ENCODE data around the gene SWT1.
"Not testable (repeated sequence)": the region's sequence is repeated elsewhere in the genome, so short reads cannot be mapped to it uniquely, and the experiment has no call there.

The SWT1 gene

GRCh38 chr1:185255595-185255994 is 98.6 kb downstream of the SWT1 start:
- not testable (repeated sequence) for FAIRE-seq

DNA sequence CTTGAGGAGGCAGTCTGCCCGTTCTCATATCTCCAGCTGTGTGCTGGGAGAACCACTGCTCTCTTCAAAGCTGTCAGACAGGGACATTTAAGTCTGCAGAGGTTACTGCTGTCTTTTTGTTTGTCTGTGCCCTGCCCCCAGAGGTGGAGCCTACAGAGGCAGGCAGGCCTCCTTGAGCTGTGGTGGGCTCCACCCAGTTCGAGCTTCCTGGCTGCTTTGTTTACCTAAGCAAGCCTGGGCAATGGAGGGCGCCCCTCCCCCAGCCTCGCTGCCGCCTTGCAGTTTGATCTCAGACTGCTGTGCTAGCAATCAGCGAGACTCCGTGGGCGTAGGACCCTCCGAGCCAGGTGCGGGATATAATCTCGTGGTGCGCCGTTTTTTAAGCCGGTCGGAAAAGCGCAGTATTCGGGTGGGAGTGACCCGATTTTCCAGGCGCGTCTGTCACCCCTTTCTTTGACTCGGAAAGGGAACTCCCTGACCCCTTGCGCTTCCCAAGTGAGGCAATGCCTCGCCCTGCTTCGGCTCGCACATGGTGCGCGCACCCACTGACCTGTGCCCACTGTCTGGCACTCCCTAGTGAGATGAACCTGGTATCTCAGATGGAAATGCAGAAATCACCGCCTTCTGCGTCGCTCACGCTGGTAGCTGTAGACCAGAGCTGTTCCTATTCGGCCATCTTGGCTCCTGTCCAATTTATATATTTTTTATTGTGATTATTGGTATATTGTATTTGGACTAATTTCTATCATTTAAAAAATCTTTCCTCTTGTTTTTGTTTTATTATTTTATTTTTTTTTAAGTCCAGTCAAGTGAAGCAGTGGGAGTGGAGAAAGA is 100.4 kb downstream of the SWT1 start:
- FAIRE-seq = not testable (repeated sequence)

DNA sequence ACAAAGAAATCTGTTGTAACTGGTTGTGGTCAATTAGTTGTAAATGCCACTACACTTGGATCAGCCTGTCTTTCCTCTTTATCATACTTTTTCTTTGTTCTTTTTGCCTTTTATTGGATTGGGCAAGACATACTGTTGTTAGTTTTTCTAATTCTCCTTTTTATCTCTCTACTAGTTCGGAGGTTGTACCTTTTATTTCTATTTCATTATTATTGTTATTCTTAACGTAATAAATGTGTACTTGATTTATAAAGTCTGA is 100.9 kb downstream of the SWT1 start:
- FAIRE-seq = no peak

DNA sequence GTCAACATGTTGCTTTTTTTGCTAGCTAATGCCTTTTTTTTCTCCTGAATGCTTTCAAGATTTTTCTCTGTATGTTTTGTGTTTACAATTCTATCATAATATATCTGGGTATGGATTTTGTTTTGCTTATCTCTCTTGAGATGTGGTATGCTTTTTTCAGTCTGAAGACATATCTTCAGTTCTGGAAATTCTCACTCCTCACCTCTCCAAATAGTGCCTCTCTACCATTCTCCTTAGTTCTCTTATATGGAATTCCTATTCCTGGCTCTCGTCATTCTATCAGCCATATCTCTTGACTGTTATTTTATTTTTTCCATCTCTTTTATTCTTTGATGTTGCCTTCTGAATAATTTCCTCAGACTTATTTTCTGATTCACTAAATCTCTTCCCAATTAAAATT is 101.7 kb downstream of the SWT1 start:
- peak; percentile 55 for FAIRE-seq

GRCh38 chr1:185260611-185261010 is 103.6 kb downstream of the SWT1 start:
- peak; percentile 60 for FAIRE-seq

- FAIRE-seq = no peak
Observed at GRCh38 chr1:185262151-185262550, 105.2 kb downstream of the SWT1 start.

DNA sequence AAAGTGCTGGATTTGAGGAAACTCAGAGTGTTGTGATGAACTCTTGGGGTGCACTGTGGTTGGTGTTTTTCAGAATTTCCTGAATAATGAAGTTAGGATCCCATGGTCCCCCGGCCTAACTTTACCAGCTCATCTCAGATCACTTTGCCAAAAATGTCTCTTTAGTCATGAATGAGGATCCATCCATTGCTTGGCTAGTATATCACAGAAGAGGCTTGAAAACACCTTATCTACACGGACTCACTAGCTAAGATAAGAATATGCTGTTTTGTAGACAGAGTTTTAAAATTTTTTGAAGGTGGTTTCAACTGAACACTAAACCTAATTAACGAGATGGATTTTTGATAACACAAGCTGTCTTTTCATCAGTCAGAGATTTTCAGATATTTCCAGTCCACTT is 106.3 kb downstream of the SWT1 start:
- FAIRE-seq = no peak

- FAIRE-seq = no peak
Observed at GRCh38 chr1:185263780-185264179, 106.8 kb downstream of the SWT1 start.

GRCh38 chr1:185265314-185265713 is 108.3 kb downstream of the SWT1 start:
- FAIRE-seq = no peak

GRCh38 chr1:185267301-185267700 is 110.3 kb downstream of the SWT1 start:
- no peak for FAIRE-seq

GRCh38 chr1:185267701-185268100 is 110.7 kb downstream of the SWT1 start:
- FAIRE-seq = no peak

GRCh38 chr1:185268352-185268751 is 111.4 kb downstream of the SWT1 start:
- no peak for FAIRE-seq

DNA sequence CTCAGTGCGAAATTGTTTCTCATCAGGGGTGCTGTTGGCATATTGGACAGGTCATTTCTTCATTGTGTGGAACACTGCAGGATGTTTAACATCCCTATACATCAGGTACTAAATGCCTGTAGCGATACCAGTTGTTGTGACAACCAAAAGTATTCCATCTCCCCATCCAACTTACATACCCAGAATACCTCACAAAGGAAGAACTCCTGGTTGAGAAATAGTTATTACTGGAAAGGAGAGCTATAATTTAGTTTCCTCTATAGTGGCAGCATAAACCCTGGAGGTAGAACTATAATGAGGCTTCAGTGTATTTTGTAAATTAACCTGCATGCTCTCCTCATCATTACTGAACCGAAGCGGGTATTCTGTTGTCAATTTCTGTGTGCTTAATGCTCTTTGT is 115.0 kb downstream of the SWT1 start:
- FAIRE-seq = no peak

DNA sequence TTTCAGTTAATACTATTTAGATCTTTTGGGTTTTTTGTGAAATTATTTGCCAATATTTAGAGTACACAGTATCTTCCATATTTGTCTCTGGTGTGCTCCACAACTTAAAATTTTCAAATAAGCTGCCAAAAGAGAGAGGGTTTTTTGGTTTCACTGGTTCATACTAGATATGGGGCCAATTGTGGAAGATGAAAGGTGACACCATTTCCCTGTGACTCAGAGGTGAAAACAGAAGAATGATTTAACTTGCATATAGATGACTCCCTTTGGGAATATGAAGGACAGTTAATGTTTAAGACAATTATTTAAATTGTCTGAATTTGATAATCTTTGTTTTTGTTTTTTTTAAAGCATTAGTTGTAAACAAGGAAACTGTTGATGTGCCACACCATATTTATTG is 122.6 kb downstream of the SWT1 start:
- FAIRE-seq = no peak

DNA sequence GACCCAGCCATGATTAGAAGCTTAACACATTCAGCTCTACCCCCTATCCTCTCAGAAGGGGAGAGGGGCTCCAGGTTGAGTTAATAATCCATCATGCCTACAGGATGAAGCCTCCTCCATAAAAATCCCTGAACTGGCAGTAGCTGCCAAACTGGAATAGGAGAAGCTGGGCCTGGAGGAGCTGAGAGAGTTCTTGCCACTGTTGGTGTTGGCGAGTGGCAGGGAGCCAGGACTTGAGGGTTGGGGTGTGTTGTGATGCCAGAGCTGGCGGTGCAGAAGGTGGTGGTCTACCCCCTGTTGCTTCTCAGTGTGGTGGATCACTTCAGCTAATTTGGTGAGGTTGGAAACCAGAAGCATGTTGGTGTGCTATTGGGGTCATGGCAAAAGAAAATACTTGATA is 123.6 kb downstream of the SWT1 start:
- no peak for FAIRE-seq

DNA sequence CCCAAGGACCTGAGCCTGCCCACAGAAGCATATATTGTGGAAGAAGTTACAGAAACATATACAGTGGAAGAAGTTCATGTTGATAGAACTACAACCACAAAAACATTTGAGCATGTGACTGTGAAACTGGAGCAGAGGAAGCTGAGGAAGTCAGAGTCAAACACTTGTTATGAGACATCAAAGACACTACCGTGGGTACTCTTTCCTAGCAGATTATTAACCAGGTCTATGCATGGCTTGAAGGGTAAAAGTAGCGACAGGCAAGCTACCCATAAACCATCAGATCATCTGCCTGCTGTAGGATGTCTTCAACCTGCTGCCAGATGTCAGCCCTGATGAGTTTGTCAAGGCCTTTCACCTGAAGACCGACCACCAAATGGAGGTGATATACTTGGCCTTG is 124.3 kb downstream of the SWT1 start:
- no peak for FAIRE-seq

GRCh38 chr1:185284116-185284515 is 127.1 kb downstream of the SWT1 start:
- peak; percentile 31 for FAIRE-seq

- FAIRE-seq = no peak
Observed at GRCh38 chr1:185284533-185285276, 127.7 kb downstream of the SWT1 start.

GRCh38 chr1:185287451-185287850 is 130.5 kb downstream of the SWT1 start:
- no peak for FAIRE-seq

- FAIRE-seq = no peak
Observed at GRCh38 chr1:185288435-185288834, 131.5 kb downstream of the SWT1 start.

DNA sequence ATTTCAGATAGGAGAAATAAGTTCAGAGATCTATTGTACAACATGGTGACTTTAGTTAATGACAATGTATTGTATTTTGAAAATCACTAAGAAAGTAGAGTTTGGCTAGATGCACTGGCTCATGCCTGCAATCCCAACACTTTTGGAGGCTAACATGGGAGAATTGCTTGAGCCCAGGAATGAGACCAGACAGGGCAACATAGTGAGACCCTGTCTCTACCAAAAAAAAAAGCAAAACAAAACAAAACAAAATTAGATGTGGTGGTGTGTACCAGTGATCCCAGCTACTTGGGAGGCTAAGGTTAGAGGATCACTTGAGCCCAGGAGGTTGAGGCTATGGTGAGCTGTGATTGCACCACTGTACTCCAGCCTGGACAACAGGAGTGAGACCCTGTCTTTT is 132.9 kb downstream of the SWT1 start:
- no peak for FAIRE-seq

- no peak for FAIRE-seq
Observed at GRCh38 chr1:185291159-185291558, 134.2 kb downstream of the SWT1 start.

DNA sequence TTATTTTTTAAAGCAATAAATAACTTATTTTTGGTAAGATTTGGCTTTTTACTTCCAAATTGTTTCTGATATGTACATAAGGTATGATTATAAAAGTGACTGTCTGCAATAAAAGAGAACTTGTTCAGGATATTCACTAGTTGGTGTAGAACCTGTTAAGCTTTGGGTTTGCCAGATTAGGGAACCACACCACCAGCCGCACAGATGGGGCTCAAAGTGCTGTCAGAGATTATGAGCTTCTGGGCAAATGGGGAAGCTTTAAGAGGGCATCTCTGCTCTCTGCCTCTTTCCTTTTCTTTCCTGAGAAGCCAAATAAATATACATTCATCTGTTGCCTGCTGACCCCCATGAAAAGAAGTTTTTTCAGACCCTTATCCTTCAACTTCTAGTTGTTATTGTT is 134.7 kb downstream of the SWT1 start:
- FAIRE-seq = no peak

DNA sequence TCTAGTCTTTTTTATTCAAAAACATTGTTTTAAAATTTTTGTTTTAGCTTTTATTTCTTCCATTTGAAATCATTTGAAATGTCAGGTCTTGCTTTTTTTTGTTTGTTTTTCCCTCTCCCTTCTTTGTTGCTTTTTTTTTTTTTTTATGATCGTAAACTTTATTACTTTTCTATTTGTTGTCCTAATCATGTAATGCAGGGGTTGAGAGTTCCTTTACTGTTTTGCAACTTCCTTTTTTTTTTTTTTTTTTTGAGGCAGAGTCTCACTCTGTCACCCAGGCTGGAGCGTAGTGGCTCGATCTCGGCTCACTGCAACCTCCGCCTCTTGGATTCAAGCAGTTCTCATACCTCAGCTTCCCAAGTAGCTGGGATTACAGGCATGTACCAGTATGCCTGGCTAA is 135.3 kb downstream of the SWT1 start:
- peak; percentile 90 for FAIRE-seq

All from TTC549 (cell line).